Epithelial cell of proximal tubule (primary cell): ENCODE measurements around the gene DNAJC18. TPM values are rescaled to one million over a fixed set of nuclear protein-coding genes. Genes with fewer than 3 reads are reported as not detected.

Experiments
- DNase-seq: peaks from one replicate; pipeline ENCODE4 v3.0.0-alpha.2; 2011; ENCODE audit warnings: low read depth
- H3K4me3 ChIP-seq: 2 replicates; pipeline ENCODE4 v1.5.1; 2011; ENCODE audit warnings: low read depth, mild to moderate bottlenecking, low read length
- total RNA-seq: library from RNA; depleted of rRNA; stranded (reverse); fragments of >200 nt; gene quantifications from 2 replicates; pipeline ENCODE4 v1.2.3, GENCODE V29; 2015
- TF ChIP-seq, protein P1 (sequence below): conservative IDR thresholded peaks from 2 replicates; pipeline ENCODE4 v1.5.1; 2012; ENCODE audit warnings: low read depth, mild to moderate bottlenecking, low read length

DNAJC18 gene
- total RNA-seq, 1 donor from 2014 or later: 5.9 TPM

DNA sequence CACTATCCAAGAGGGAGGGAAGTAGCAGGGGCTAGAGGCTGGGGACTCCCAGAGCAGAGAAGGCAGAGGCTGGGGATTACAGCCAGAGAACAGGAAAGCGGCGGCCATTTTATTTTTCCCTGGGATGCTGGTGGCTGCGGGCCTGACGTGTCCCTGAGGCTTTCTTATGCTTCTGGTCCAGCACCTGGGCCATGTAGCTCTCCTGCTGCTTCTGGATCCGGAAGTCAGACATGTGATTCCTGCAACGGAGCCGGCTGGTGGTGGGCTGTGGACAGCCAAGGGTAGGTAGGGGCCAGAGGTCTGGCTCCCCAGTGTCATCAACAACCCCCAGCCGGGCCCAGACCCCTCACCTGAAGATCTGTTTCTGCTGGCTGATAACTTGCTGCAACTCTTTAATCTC is 42.6 kb downstream of the DNAJC18 start:
- H3K4me3 ChIP-seq: no peak overlapping the region
- no peak for DNase-seq
- TF ChIP-seq, protein P1, sequence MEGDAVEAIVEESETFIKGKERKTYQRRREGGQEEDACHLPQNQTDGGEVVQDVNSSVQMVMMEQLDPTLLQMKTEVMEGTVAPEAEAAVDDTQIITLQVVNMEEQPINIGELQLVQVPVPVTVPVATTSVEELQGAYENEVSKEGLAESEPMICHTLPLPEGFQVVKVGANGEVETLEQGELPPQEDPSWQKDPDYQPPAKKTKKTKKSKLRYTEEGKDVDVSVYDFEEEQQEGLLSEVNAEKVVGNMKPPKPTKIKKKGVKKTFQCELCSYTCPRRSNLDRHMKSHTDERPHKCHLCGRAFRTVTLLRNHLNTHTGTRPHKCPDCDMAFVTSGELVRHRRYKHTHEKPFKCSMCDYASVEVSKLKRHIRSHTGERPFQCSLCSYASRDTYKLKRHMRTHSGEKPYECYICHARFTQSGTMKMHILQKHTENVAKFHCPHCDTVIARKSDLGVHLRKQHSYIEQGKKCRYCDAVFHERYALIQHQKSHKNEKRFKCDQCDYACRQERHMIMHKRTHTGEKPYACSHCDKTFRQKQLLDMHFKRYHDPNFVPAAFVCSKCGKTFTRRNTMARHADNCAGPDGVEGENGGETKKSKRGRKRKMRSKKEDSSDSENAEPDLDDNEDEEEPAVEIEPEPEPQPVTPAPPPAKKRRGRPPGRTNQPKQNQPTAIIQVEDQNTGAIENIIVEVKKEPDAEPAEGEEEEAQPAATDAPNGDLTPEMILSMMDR: no peak

DNA sequence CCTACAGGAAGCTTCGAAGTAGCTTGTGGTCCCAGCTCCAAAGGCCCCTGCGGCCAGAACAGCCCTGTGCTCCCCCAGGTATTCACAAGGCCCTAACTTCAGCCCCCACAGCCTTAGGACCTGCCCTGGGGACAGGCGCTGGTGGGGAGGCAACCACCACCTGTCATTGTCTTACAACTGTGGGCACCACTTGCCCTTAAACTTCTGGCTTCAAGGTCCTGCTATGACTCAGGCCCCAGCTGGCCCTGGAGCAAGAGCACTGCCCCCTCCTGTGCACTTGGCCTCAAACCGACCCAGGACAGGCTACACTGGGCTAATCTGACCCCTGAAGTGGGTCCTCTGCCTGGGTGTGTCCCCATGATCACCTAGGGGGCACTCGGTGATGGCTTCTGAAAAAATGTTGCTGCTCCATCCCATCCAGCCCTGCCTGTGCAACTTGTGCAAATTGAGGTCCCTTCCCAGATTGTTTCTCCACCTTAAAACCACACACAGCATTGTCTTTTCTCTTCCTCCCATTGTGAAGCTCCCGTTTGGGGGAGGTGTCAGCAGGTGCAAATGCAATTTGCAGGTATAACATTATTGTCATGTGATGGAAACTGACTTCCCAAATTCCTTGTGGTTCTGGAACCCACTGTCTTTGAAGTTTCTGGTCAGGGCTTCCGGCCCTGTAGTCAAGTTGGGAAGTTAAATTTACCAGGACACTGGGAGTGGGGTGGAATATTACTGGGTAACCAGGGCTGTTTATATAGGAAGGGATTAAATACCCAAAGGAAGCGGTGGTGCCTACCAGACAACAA is 43.3 kb downstream of the DNAJC18 start:
- TF ChIP-seq, protein P1: peak; percentile 33
- no peak for DNase-seq
- no peak overlapping the region for H3K4me3 ChIP-seq

GRCh38 chr5:139394654-139395566 is 44.4 kb downstream of the DNAJC18 start, which contains the start of gene PROB1:
TSS of gene PROB1 (minus strand) at chr5:139395104. CDS start at chr5:139395081, 23 bp downstream.
- no peak for DNase-seq
- TF ChIP-seq, protein P1: no peak
- peak within 1 kb of the TSS; percentile 53 for H3K4me3 ChIP-seq

- DNase-seq: no peak
- TF ChIP-seq, protein P1: peak; percentile 47
- peak overlapping the region; percentile 53 for H3K4me3 ChIP-seq
Observed at GRCh38 chr5:139394123-139394653, 45.1 kb downstream of the DNAJC18 start.

DNA sequence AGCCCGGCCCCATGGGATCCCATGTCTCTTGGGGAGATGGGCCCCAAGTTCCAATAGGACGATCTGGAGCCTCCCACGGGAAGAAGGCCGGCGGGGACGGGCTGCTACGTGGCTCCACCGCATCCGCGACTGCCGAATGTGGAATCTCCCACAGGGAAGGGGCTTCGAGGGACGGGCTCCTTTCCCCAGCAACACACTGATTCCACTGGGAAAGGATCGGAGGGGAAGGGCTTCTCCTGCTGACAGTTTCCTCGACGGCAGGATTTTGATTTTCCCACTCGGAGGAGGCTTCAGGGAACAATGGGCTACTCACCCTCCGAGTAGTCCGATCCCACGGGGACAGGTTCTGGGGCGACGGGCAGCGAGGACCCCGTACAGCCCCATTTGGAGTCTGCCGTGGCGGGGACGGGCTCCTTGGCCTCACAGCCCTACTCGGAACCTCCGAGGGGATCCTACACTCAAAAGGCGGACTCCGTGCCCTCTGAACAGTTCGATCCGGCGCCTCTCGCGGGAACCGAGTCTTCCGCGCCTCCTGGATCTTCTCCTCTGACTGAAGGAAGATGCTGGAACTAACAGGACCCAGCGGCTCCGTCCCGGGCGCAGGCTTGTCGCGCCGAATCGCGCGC is 45.7 kb downstream of the DNAJC18 start:
- DNase-seq: no peak
- H3K4me3 ChIP-seq: peak overlapping the region; percentile 53
- TF ChIP-seq, protein P1: no peak

- no peak for DNase-seq
- TF ChIP-seq, protein P1: peak; percentile 45
- peak overlapping the region; percentile 53 for H3K4me3 ChIP-seq
Observed at GRCh38 chr5:139392678-139393496, 46.4 kb downstream of the DNAJC18 start.
